WTC11 (cell line): ENCODE measurements around the gene PRR30. TPM values are rescaled to one million over a fixed set of nuclear protein-coding genes. Genes with fewer than 3 reads are reported as not detected.

Experiments used
- ATAC-seq: fragments of 200-7000 bp; cut with Tn5 transposase; 2 replicates; pipeline ENCODE4 v1.10.0; 2021; ENCODE audit warnings: mild to moderate bottlenecking, moderate library complexity
- CTCF ChIA-PET: fragments of 300-600 bp; sonication (Branson Sonifier 250); formaldehyde crosslinking; loops from one replicate; lab custom pipeline; 2021; ENCODE audit warnings: antibody characterized with exemption; lab: Charles Lee
- POLR2A ChIA-PET: fragments of 350-600 bp; sonication (Branson Sonifier 250); formaldehyde crosslinking; loops from one replicate; lab custom pipeline; 2021; ENCODE audit warnings: antibody characterized with exemption; lab: Charles Lee
- DNase-seq: peaks from one replicate; pipeline ENCODE4 v3.0.0; 2021; ENCODE audit warnings: low spot score
- H3K27ac Mint-ChIP-seq: 2 replicates; pipeline ENCODE4 v1.8.0; 2021; ENCODE audit warnings: mixed read lengths
- H3K27me3 Mint-ChIP-seq: 2 replicates; pipeline ENCODE4 v1.8.0; 2021; ENCODE audit warnings: low read depth, mild to moderate bottlenecking, moderate library complexity, mixed read lengths
- H3K36me3 Mint-ChIP-seq: 2 replicates; pipeline ENCODE4 v1.8.0; 2021; ENCODE audit warnings: mixed read lengths
- H3K4me1 Mint-ChIP-seq: 2 replicates; pipeline ENCODE4 v1.8.0; 2022; ENCODE audit warnings: mixed read lengths
- H3K4me3 Mint-ChIP-seq: 2 replicates; pipeline ENCODE4 v1.8.0; 2021; ENCODE audit warnings: mild to moderate bottlenecking, moderate library complexity, mixed read lengths
- H3K9me3 Mint-ChIP-seq: 2 replicates; pipeline ENCODE4 v1.8.0; 2021; ENCODE audit warnings: mixed read lengths
- ELF4 ChIP-seq: sonication (generic); formaldehyde crosslinking; IDR thresholded peaks from 2 replicates; pipeline ENCODE4 v1.8.1; 2022; ENCODE audit warnings: low read depth, mild to moderate bottlenecking, moderate library complexity, missing genetic modification reagents
- ESRRA ChIP-seq: sonication (generic); formaldehyde crosslinking; IDR thresholded peaks from 2 replicates; pipeline ENCODE4 v1.8.1; 2022; ENCODE audit warnings: mild to moderate bottlenecking, missing genetic modification reagents, borderline replicate concordance
- ETV6 ChIP-seq: sonication (generic); formaldehyde crosslinking; IDR thresholded peaks from 2 replicates; pipeline ENCODE4 v1.8.1; 2022; ENCODE audit warnings: mild to moderate bottlenecking, missing genetic modification reagents
- FOXK1 ChIP-seq: sonication (generic); formaldehyde crosslinking; IDR thresholded peaks from 2 replicates; pipeline ENCODE4 v1.8.0; 2022; ENCODE audit warnings: mild to moderate bottlenecking, moderate library complexity, missing genetic modification reagents
- FOXP4 ChIP-seq: sonication (generic); formaldehyde crosslinking; IDR thresholded peaks from 2 replicates; pipeline ENCODE4 v1.8.0; 2022; ENCODE audit warnings: mild to moderate bottlenecking, missing genetic modification reagents
- GABPB1 ChIP-seq: sonication (generic); formaldehyde crosslinking; IDR thresholded peaks from 2 replicates; pipeline ENCODE4 v1.8.1; 2023; ENCODE audit warnings: mild to moderate bottlenecking, missing genetic modification reagents
- MLX ChIP-seq: sonication (generic); formaldehyde crosslinking; IDR thresholded peaks from 2 replicates; pipeline ENCODE4 v1.8.1; 2023; ENCODE audit warnings: mild to moderate bottlenecking, missing genetic modification reagents, moderate library complexity
- NFYB ChIP-seq: sonication (generic); formaldehyde crosslinking; conservative IDR thresholded peaks from 2 replicates; pipeline ENCODE4 v1.8.0; 2022; ENCODE audit warnings: low read depth, missing genetic modification reagents
- SOX15 ChIP-seq: fragments of 250-450 bp; sonication (Bioruptor Pico); IDR thresholded peaks from 2 replicates; pipeline ENCODE4 v1.9.0; 2021; ENCODE audit warnings: mild to moderate bottlenecking
- TEAD4 ChIP-seq: sonication (generic); formaldehyde crosslinking; IDR thresholded peaks from 2 replicates; pipeline ENCODE4 v1.8.0; 2022; ENCODE audit warnings: mild to moderate bottlenecking, missing genetic modification reagents
- TP53 ChIP-seq: sonication (generic); formaldehyde crosslinking; IDR thresholded peaks from 2 replicates; pipeline ENCODE4 v1.8.1; 2023; ENCODE audit warnings: mild to moderate bottlenecking, missing genetic modification reagents
- USF1 ChIP-seq: sonication (generic); formaldehyde crosslinking; IDR thresholded peaks from 2 replicates; pipeline ENCODE4 v1.8.0; 2022; ENCODE audit warnings: mild to moderate bottlenecking, missing genetic modification reagents
- ZBTB21 ChIP-seq: sonication (generic); formaldehyde crosslinking; IDR thresholded peaks from 2 replicates; pipeline ENCODE4 v1.8.1; 2023; ENCODE audit warnings: mild to moderate bottlenecking, missing genetic modification reagents, borderline replicate concordance
- ZNF232 ChIP-seq: sonication (generic); formaldehyde crosslinking; IDR thresholded peaks from 2 replicates; pipeline ENCODE4 v1.8.0; 2022; ENCODE audit warnings: mild to moderate bottlenecking, missing genetic modification reagents
- ZNF423 ChIP-seq: fragments of 250-450 bp; sonication (Bioruptor Pico); IDR thresholded peaks from 2 replicates; pipeline ENCODE4 v2.1.2; 2022; ENCODE audit warnings: mild to moderate bottlenecking, moderate library complexity
- ZNF671 ChIP-seq: fragments of 250-450 bp; sonication (Bioruptor Pico); IDR thresholded peaks from 2 replicates; pipeline ENCODE4 v1.8.0; 2021; ENCODE audit warnings: mild to moderate bottlenecking
- ZSCAN18 ChIP-seq: fragments of 250-450 bp; sonication (Bioruptor Pico); IDR thresholded peaks from 2 replicates; pipeline ENCODE4 v2.1.2; 2022; ENCODE audit warnings: mild to moderate bottlenecking, moderate library complexity
- total RNA-seq: library from RNA; stranded (reverse); gene quantifications from 3 replicates; pipeline ENCODE4 v1.2.3, GENCODE V29; 2021
- TF ChIP-seq, protein P1 (sequence below): fragments of 250-450 bp; sonication (Bioruptor Pico); IDR thresholded peaks from 2 replicates; pipeline ENCODE4 v1.9.0; 2021; ENCODE audit warnings: mild to moderate bottlenecking, borderline replicate concordance
- TF ChIP-seq, protein P2 (sequence below): sonication (generic); formaldehyde crosslinking; IDR thresholded peaks from 2 replicates; pipeline ENCODE4 v1.8.1; 2022; ENCODE audit warnings: missing genetic modification reagents, borderline replicate concordance

PRR30 gene
- total RNA-seq, 1 experiment from 2014 or later = not detected

DNA sequence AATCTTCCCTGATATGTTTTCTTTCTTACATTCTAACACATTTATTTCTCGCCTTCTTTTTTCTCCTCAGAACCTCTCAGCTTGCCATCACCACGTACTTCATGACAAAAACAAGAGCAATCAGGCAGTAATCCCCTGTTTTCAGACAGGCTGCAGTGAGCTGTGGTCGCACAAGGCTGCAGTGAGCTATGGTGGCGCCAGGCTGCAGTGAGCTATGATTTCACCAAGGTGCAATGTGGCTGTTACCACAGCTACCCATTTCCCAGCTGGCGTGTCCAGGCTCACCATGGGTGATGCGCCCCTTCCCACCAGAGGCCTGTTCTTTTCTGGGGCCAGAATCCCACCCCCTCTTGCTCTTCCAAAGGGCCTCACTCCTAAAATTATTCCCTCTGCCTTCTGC lies 35.4 kb upstream of the PRR30 start:
- Mint-ChIP-seq H3K4me3 (no peak overlapping the region), H3K36me3 (no peaks in the 10 kb centered on the region), H3K27ac (no peak overlapping the region)
- ATAC-seq = 0 out of 2 replicates have a peak, but pooled peaks have one; percentile 19
- POLR2A ChIA-PET = interaction anchor here (0.5 to 1.1 kb wide), 3 partner anchors 20 to 918 kb away, joined by 3 read pairs; no protein-coding TSS in a partner anchor
- CTCF ChIA-PET = interaction anchor here (0.6 to 2.4 kb wide), 8 partner anchors 11 to 127 kb away, joined by 3 to 18 read pairs (median 3); partner anchors contain the start of genes KHK and TRIM54
- TF ChIP-seq ELF4 (CRISPR knock-in tag) (no peak), ZNF423 (no peak), ZSCAN18 (CRISPR knock-in tag) (no peak), ZNF671 (no peak), MLX (CRISPR knock-in tag) (no peak), USF1 (CRISPR knock-in tag) (no peak)
- TF ChIP-seq, all 79 proteins: peak for 0
- Mint-ChIP-seq H3K9me3 (no peaks in the 10 kb centered on the region), H3K27me3 (peaks cover 9% of the 10 kb centered on the region), H3K4me1 (no peaks in the 10 kb centered on the region)
- DNase-seq = no peak

DNA sequence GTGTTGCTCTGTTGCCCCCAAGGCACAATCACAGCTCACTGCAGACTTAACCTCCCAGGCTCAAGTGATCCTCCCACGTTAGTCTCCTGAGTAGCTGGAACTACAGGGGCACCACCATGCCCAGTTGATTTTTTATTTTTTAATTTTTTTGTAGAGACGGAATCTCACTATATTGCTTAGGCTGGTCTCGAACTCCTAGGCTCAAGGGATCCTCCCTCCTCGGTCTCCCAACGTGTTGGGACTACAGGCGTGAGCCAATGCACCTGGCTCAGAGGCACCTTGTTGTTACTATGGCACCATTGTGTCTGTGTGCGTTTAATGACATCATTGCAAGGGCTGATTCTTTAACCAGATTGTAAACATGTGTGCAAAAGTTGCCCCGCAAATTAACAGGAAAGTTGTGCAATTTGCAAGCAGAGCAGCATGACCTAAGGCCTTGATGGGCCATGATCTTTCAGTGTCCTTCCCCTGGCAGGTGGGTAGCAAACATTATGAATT lies 32.2 kb upstream of the PRR30 start:
- Mint-ChIP-seq H3K36me3 (no peaks in the 10 kb centered on the region), H3K4me1 (peaks cover 11% of the 10 kb centered on the region), H3K4me3 (no peak overlapping the region), H3K9me3 (no peaks in the 10 kb centered on the region), H3K27ac (no peak overlapping the region), H3K27me3 (peaks cover 9% of the 10 kb centered on the region)
- CTCF ChIA-PET = interaction anchor here (1.9 to 2.6 kb wide), 6 partner anchors 19 to 131 kb away, joined by 9 to 50 read pairs (median 18); partner anchors contain the start of gene PREB
- no peak for ATAC-seq
- POLR2A ChIA-PET = no interaction called here
- no peak for DNase-seq
- TF ChIP-seq, protein P1, sequence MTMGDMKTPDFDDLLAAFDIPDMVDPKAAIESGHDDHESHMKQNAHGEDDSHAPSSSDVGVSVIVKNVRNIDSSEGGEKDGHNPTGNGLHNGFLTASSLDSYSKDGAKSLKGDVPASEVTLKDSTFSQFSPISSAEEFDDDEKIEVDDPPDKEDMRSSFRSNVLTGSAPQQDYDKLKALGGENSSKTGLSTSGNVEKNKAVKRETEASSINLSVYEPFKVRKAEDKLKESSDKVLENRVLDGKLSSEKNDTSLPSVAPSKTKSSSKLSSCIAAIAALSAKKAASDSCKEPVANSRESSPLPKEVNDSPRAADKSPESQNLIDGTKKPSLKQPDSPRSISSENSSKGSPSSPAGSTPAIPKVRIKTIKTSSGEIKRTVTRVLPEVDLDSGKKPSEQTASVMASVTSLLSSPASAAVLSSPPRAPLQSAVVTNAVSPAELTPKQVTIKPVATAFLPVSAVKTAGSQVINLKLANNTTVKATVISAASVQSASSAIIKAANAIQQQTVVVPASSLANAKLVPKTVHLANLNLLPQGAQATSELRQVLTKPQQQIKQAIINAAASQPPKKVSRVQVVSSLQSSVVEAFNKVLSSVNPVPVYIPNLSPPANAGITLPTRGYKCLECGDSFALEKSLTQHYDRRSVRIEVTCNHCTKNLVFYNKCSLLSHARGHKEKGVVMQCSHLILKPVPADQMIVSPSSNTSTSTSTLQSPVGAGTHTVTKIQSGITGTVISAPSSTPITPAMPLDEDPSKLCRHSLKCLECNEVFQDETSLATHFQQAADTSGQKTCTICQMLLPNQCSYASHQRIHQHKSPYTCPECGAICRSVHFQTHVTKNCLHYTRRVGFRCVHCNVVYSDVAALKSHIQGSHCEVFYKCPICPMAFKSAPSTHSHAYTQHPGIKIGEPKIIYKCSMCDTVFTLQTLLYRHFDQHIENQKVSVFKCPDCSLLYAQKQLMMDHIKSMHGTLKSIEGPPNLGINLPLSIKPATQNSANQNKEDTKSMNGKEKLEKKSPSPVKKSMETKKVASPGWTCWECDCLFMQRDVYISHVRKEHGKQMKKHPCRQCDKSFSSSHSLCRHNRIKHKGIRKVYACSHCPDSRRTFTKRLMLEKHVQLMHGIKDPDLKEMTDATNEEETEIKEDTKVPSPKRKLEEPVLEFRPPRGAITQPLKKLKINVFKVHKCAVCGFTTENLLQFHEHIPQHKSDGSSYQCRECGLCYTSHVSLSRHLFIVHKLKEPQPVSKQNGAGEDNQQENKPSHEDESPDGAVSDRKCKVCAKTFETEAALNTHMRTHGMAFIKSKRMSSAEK (CRISPR knock-in tag) = no peak
- TF ChIP-seq GABPB1 (CRISPR knock-in tag) (peak; percentile 97), NFYB (CRISPR knock-in tag) (no peak), TP53 (CRISPR knock-in tag) (no peak)

- ChIA-PET POLR2A (no interaction called here), CTCF (interaction anchor here (0.7 to 2.6 kb wide), 42 partner anchors 9 to 209 kb away, joined by 3 to 50 read pairs (median 6); partner anchors contain the start of genes ABHD1, ATRAID, CAD and CGREF1)
- no peak overlapping the region for H3K27ac Mint-ChIP-seq
- ATAC-seq = no peak
- TF ChIP-seq FOXP4 (CRISPR knock-in tag) (no peak), TEAD4 (CRISPR knock-in tag) (no peak), ETV6 (CRISPR knock-in tag) (no peak), ESRRA (CRISPR knock-in tag) (no peak), ZNF232 (no peak), ZNF671 (no peak), USF1 (CRISPR knock-in tag) (no peak), FOXK1 (CRISPR knock-in tag) (no peak), SOX15 (CRISPR knock-in tag) (no peak), ZBTB21 (CRISPR knock-in tag) (no peak)
- TF ChIP-seq, protein P2, sequence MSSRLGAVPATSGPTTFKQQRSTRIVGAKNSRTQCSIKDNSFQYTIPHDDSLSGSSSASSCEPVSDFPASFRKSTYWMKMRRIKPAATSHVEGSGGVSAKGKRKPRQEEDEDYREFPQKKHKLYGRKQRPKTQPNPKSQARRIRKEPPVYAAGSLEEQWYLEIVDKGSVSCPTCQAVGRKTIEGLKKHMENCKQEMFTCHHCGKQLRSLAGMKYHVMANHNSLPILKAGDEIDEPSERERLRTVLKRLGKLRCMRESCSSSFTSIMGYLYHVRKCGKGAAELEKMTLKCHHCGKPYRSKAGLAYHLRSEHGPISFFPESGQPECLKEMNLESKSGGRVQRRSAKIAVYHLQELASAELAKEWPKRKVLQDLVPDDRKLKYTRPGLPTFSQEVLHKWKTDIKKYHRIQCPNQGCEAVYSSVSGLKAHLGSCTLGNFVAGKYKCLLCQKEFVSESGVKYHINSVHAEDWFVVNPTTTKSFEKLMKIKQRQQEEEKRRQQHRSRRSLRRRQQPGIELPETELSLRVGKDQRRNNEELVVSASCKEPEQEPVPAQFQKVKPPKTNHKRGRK = no peak
- H3K36me3 Mint-ChIP-seq = no peaks in the 10 kb centered on the region
- H3K27me3 Mint-ChIP-seq = peaks cover 9% of the 10 kb centered on the region
- H3K9me3 Mint-ChIP-seq = no peaks in the 10 kb centered on the region
- peaks cover 17% of the 10 kb centered on the region for H3K4me1 Mint-ChIP-seq
- H3K4me3 Mint-ChIP-seq = peak overlapping the region; percentile 58
- DNase-seq = no peak
Observed at GRCh38 chr2:27170581-27171337, 31.5 kb upstream of the PRR30 start.
